Ishikawa (cell line): ENCODE results near the gene RAB3C.

Experiments used
- CREB1 ChIP-seq: IDR thresholded peaks from 2 replicates; pipeline ENCODE4 v1.6.1; 2012; ENCODE audit warnings: low read depth
- TEAD4 ChIP-seq: IDR thresholded peaks from 2 replicates; pipeline ENCODE4 v1.6.1; 2012

DNA sequence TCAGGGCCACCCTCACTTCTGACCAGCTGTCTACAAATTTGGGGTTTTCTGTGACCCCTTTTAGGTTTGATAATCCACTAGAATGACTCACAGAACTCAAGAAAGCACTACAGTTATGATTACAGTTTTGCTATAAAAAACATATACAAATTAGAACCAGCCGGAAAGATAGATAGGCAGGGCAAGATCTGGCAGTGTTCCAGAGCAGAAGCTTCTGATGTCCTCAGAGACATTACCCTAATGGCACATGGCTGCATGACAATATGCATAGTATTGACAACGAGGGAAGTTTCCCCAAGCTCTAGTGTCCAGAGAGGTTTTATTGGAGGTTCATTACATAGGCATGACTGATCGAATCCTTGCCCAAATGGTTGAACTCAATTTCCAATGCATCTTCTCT, 158.1 kb downstream of the RAB3C start:
- TF ChIP-seq CREB1 (no peak), TEAD4 (no peak)
